Mammary epithelial cell (primary cell): Measurements from ENCODE around the gene CEP57.

Experiments
- EZH2 ChIP-seq: IDR thresholded peaks from 2 replicates; pipeline ENCODE4 v1.6.1; 2012; ENCODE audit warnings: low read length, inconsistent platforms, borderline replicate concordance
- TF ChIP-seq, protein P1 (sequence below), 2 donors: IDR thresholded peaks in 1 of 2; conservative IDR thresholded peaks in 1 of 2; 2 replicates each; pipeline ENCODE4 v1.5.1; 2011 to 2012; ENCODE audit warnings: inconsistent platforms in 2 of 2, low read length in 2 of 2, mild to moderate bottlenecking in 2 of 2, control low read depth in 1 of 2, low read depth in 1 of 2; ENCODE audit not compliant: insufficient read depth in 1 of 2; ENCODE audit errors: extremely low read depth in 1 of 2

DNA sequence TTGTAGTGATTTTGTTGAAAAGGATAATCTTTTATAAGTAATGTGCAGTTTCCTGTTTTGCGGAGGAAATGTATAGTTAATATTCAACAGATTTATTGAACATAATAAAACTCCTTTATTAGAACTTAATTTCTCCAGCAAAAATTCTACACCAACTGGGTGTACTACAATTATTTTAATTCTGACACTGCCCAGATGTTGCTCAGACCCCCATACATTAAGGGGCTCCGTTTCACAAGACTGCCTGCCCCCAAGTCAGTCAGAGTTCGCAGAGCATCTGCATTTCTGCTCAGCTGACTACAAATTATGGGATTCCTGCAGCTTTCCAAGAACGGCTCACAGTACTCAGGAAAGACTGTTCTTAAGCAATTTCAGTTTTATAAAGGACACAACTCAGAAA, 6.2 kb downstream of the CEP57 start:
- TF ChIP-seq, protein P1, sequence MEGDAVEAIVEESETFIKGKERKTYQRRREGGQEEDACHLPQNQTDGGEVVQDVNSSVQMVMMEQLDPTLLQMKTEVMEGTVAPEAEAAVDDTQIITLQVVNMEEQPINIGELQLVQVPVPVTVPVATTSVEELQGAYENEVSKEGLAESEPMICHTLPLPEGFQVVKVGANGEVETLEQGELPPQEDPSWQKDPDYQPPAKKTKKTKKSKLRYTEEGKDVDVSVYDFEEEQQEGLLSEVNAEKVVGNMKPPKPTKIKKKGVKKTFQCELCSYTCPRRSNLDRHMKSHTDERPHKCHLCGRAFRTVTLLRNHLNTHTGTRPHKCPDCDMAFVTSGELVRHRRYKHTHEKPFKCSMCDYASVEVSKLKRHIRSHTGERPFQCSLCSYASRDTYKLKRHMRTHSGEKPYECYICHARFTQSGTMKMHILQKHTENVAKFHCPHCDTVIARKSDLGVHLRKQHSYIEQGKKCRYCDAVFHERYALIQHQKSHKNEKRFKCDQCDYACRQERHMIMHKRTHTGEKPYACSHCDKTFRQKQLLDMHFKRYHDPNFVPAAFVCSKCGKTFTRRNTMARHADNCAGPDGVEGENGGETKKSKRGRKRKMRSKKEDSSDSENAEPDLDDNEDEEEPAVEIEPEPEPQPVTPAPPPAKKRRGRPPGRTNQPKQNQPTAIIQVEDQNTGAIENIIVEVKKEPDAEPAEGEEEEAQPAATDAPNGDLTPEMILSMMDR (conservative IDR thresholded peaks at IDR 0.05 in 1 of 2, IDR thresholded peaks at IDR 0.05 in 1 of 2; ENCODE audit: extremely low read depth in 1 of 2, insufficient read depth in 1 of 2, low read depth in 1 of 2, low read length in 2 of 2): no peak
- no peak for TF ChIP-seq EZH2
